OCI-LY7 (cell line): Measurements from ENCODE around the gene F2RL3.
A peak's percentile ranks its signal among the peaks of the same experiment; 100 is the strongest.

Experiments
- CTCF ChIP-seq: fragments of 200-600 bp; sonication (generic); conservative IDR thresholded peaks from 2 replicates; pipeline ENCODE4 v1.5.1; 2014; ENCODE audit warnings: mild to moderate bottlenecking, antibody characterized with exemption, low read length, moderate library complexity, mixed read lengths
- EZH2phosphoT487 ChIP-seq: fragments of 200-600 bp; sonication (generic); IDR thresholded peaks from 2 replicates; pipeline ENCODE4 v1.6.1; 2018; ENCODE audit warnings: low read depth, borderline replicate concordance, mild to moderate bottlenecking, mixed run types, antibody characterized with exemption, low read length, moderate library complexity, mixed read lengths

- TF ChIP-seq CTCF (0 out of 2 replicates have a peak, but pooled peaks have one; percentile 6), EZH2phosphoT487 (no peak)
Observed at GRCh38 chr19:16911046-16911445, 22.2 kb downstream of the F2RL3 start.
